ENCODE measurements around the gene DPP6.

The DPP6 gene

DNA sequence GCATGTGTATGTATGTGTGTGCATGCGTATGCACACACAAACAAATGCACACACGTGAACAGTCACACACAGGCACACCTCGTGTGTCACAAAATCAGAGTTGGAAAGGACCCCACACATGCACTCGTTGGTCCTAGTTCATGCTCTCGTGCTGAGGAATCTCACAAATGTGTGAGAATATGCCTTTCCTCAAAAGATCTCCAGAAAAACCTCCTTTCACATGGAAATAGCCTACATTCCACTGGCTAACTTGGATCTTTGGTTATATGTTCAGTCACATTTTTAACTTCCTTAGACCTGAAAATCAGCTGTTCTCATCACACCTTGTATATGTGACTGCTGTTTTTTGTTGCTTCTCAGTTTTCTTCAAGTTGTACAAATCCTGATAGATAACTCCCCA is 256.7 kb downstream of the DPP6 start:
- DNase-seq (ENCODE audit: insufficient read length, low spot score) (no peak), FAIRE-seq (no peak)
- TF ChIP-seq POLR2AphosphoS5 (IDR thresholded peaks at IDR 0.05; ENCODE audit: low read depth, low read length): no peak
- TF ChIP-seq PAX5 (IDR thresholded peaks at IDR 0.05; ENCODE audit: insufficient read depth, low read length, severe bottlenecking): no peak
- no peak for TF ChIP-seq POU2F2 (IDR thresholded peaks at IDR 0.05; ENCODE audit: low read depth, low read length)

GRCh38 chr7:154310114-154310513 is 257.9 kb downstream of the DPP6 start:
- no peak for TF ChIP-seq POLR2A (IDR thresholded peaks at IDR 0.05; ENCODE audit: low read depth, low read length)
- no peak for TF ChIP-seq TAF1 (IDR thresholded peaks at IDR 0.05; ENCODE audit: low read depth, low read length)
- TF ChIP-seq POU2F2 (IDR thresholded peaks at IDR 0.05; ENCODE audit: low read depth, low read length): no peak
- no peak for TF ChIP-seq PAX5 (IDR thresholded peaks at IDR 0.05; ENCODE audit: insufficient read depth, low read length, severe bottlenecking)
- TF ChIP-seq POLR2AphosphoS5 (IDR thresholded peaks at IDR 0.05; ENCODE audit: low read depth, low read length): no peak
- TF ChIP-seq SPI1 (IDR thresholded peaks at IDR 0.05; ENCODE audit: low read depth, low read length): no peak
- DNase-seq (ENCODE audit: insufficient read length, low spot score): no peak
- no peak for FAIRE-seq

GRCh38 chr7:154324196-154324595 is 272.0 kb downstream of the DPP6 start:
- no peak for FAIRE-seq
- TF ChIP-seq POLR2A (IDR thresholded peaks at IDR 0.05; ENCODE audit: low read depth, low read length): no peak
- TF ChIP-seq POU2F2 (IDR thresholded peaks at IDR 0.05; ENCODE audit: low read depth, low read length): no peak
- TF ChIP-seq SPI1 (IDR thresholded peaks at IDR 0.05; ENCODE audit: low read depth, low read length): no peak
- TF ChIP-seq TAF1 (IDR thresholded peaks at IDR 0.05; ENCODE audit: low read depth, low read length): no peak
- DNase-seq (ENCODE audit: insufficient read length, low spot score): no peak

- TF ChIP-seq POU2F2 (IDR thresholded peaks at IDR 0.05; ENCODE audit: low read depth, low read length) (no peak), POLR2AphosphoS5 (IDR thresholded peaks at IDR 0.05; ENCODE audit: low read depth, low read length) (no peak), SPI1 (IDR thresholded peaks at IDR 0.05; ENCODE audit: low read depth, low read length) (no peak), POLR2A (IDR thresholded peaks at IDR 0.05; ENCODE audit: low read depth, low read length) (no peak), PAX5 (IDR thresholded peaks at IDR 0.05; ENCODE audit: insufficient read depth, low read length, severe bottlenecking) (no peak), TAF1 (IDR thresholded peaks at IDR 0.05; ENCODE audit: low read depth, low read length) (no peak)
- DNase-seq (ENCODE audit: insufficient read length, low spot score): no peak
- FAIRE-seq: no peak
These were observed 274.2 kb downstream of the DPP6 start for GRCh38 chr7:154326421-154326820.

GRCh38 chr7:154330318-154330717 is 278.1 kb downstream of the DPP6 start:
- no peak for FAIRE-seq
- no peak for TF ChIP-seq TAF1 (IDR thresholded peaks at IDR 0.05; ENCODE audit: low read depth, low read length)
- DNase-seq (ENCODE audit: insufficient read length, low spot score): no peak

GRCh38 chr7:154332811-154333580 is 280.8 kb downstream of the DPP6 start:
- no peak for TF ChIP-seq POLR2AphosphoS5 (IDR thresholded peaks at IDR 0.05; ENCODE audit: low read depth, low read length)
- no peak for TF ChIP-seq PAX5 (IDR thresholded peaks at IDR 0.05; ENCODE audit: insufficient read depth, low read length, severe bottlenecking)
- no peak for TF ChIP-seq POU2F2 (IDR thresholded peaks at IDR 0.05; ENCODE audit: low read depth, low read length)
- no peak for TF ChIP-seq TAF1 (IDR thresholded peaks at IDR 0.05; ENCODE audit: low read depth, low read length)
- TF ChIP-seq POLR2A (IDR thresholded peaks at IDR 0.05; ENCODE audit: low read depth, low read length): no peak
- FAIRE-seq: no peak
- no peak for DNase-seq (ENCODE audit: insufficient read length, low spot score)

- FAIRE-seq (no peak), DNase-seq (ENCODE audit: insufficient read length, low spot score) (no peak)
- TF ChIP-seq POLR2AphosphoS5 (IDR thresholded peaks at IDR 0.05; ENCODE audit: low read depth, low read length) (no peak), SPI1 (IDR thresholded peaks at IDR 0.05; ENCODE audit: low read depth, low read length) (no peak), PAX5 (IDR thresholded peaks at IDR 0.05; ENCODE audit: insufficient read depth, low read length, severe bottlenecking) (no peak), POU2F2 (IDR thresholded peaks at IDR 0.05; ENCODE audit: low read depth, low read length) (no peak), POLR2A (IDR thresholded peaks at IDR 0.05; ENCODE audit: low read depth, low read length) (no peak), TAF1 (IDR thresholded peaks at IDR 0.05; ENCODE audit: low read depth, low read length) (no peak)
These were observed 284.1 kb downstream of the DPP6 start for GRCh38 chr7:154336295-154336694.

- DNase-seq (ENCODE audit: insufficient read length, low spot score): no peak
- no peak for FAIRE-seq
- TF ChIP-seq POLR2AphosphoS5 (IDR thresholded peaks at IDR 0.05; ENCODE audit: low read depth, low read length) (no peak), PAX5 (IDR thresholded peaks at IDR 0.05; ENCODE audit: insufficient read depth, low read length, severe bottlenecking) (no peak), POU2F2 (IDR thresholded peaks at IDR 0.05; ENCODE audit: low read depth, low read length) (no peak), POLR2A (IDR thresholded peaks at IDR 0.05; ENCODE audit: low read depth, low read length) (no peak), SPI1 (IDR thresholded peaks at IDR 0.05; ENCODE audit: low read depth, low read length) (no peak), TAF1 (IDR thresholded peaks at IDR 0.05; ENCODE audit: low read depth, low read length) (no peak)
These were observed 286.7 kb downstream of the DPP6 start for GRCh38 chr7:154338701-154339506.

GRCh38 chr7:154342971-154343633 is 290.9 kb downstream of the DPP6 start:
- TF ChIP-seq SPI1 (IDR thresholded peaks at IDR 0.05; ENCODE audit: low read depth, low read length): no peak
- TF ChIP-seq POLR2AphosphoS5 (IDR thresholded peaks at IDR 0.05; ENCODE audit: low read depth, low read length): no peak
- no peak for TF ChIP-seq POLR2A (IDR thresholded peaks at IDR 0.05; ENCODE audit: low read depth, low read length)
- TF ChIP-seq PAX5 (IDR thresholded peaks at IDR 0.05; ENCODE audit: insufficient read depth, low read length, severe bottlenecking): no peak
- DNase-seq (ENCODE audit: insufficient read length, low spot score) (no peak), FAIRE-seq (no peak)
